ENCODE measurements around the gene ZNF536.

Gene ZNF536

GRCh38 chr19:30522341-30522740 lies 150.2 kb downstream of the ZNF536 start:
- Histone ChIP-seq H3K9me3 (no peaks in the 10 kb centered on the region), H3K36me3 (no peaks in the 10 kb centered on the region), H3K27me3 (no peaks in the 10 kb centered on the region), H3K4me1 (no peaks in the 10 kb centered on the region), H3K27ac (no peak overlapping the region), H3K4me3 (no peak overlapping the region)
- intact Hi-C loops (cut with DNase I; ENCODE audit: low total_unique reads) = no loop called here
- TF ChIP-seq, protein P1, sequence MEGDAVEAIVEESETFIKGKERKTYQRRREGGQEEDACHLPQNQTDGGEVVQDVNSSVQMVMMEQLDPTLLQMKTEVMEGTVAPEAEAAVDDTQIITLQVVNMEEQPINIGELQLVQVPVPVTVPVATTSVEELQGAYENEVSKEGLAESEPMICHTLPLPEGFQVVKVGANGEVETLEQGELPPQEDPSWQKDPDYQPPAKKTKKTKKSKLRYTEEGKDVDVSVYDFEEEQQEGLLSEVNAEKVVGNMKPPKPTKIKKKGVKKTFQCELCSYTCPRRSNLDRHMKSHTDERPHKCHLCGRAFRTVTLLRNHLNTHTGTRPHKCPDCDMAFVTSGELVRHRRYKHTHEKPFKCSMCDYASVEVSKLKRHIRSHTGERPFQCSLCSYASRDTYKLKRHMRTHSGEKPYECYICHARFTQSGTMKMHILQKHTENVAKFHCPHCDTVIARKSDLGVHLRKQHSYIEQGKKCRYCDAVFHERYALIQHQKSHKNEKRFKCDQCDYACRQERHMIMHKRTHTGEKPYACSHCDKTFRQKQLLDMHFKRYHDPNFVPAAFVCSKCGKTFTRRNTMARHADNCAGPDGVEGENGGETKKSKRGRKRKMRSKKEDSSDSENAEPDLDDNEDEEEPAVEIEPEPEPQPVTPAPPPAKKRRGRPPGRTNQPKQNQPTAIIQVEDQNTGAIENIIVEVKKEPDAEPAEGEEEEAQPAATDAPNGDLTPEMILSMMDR (IDR thresholded peaks at IDR 0.05) = no peak
- no peak for DNase-seq

- Histone ChIP-seq H3K9me3 (no peaks in the 10 kb centered on the region), H3K4me1 (no peaks in the 10 kb centered on the region), H3K27me3 (no peaks in the 10 kb centered on the region), H3K27ac (no peak overlapping the region), H3K4me3 (no peak overlapping the region), H3K36me3 (no peaks in the 10 kb centered on the region)
- intact Hi-C loops (cut with DNase I; ENCODE audit: low total_unique reads) = no loop called here
- DNase-seq = no peak
- TF ChIP-seq, protein P1 (IDR thresholded peaks at IDR 0.05) = no peak
Observed at GRCh38 chr19:30523791-30524190, 151.6 kb downstream of the ZNF536 start.

DNA sequence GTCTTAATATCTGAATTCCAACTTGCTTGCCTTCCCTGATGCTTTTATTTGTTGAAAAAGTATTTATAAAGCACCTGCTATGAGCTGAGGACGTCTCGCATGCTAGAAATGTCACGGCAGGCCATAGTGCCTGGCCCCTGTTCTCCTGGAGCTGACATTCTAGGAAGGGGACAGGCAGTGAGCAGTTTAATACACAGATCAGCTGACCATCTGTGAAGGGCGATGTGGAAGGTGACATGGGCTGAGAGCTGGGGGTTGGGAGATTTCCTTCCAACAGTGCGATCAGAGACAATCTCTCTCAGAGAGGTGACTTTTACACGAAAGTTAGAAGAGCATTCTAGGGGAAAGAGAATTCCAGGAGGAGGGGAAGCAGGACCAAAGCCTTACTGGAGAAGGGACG lies 153.2 kb downstream of the ZNF536 start:
- no peaks in the 10 kb centered on the region for H3K36me3 ChIP-seq
- TF ChIP-seq, protein P1 (IDR thresholded peaks at IDR 0.05) = no peak
- H3K27ac ChIP-seq = no peak overlapping the region
- H3K4me3 ChIP-seq = no peak overlapping the region
- no peaks in the 10 kb centered on the region for H3K9me3 ChIP-seq
- H3K27me3 ChIP-seq = no peaks in the 10 kb centered on the region
- no peak for DNase-seq
- H3K4me1 ChIP-seq = no peaks in the 10 kb centered on the region
- intact Hi-C loops (cut with DNase I; ENCODE audit: low total_unique reads) = no loop called here

GRCh38 chr19:30528919-30529318 lies 156.7 kb downstream of the ZNF536 start:
- no peak overlapping the region for H3K4me3 ChIP-seq
- intact Hi-C loops (cut with DNase I; ENCODE audit: low total_unique reads) = no loop called here
- H3K27ac ChIP-seq = no peak overlapping the region
- TF ChIP-seq, protein P1 (IDR thresholded peaks at IDR 0.05) = no peak
- H3K36me3 ChIP-seq = no peaks in the 10 kb centered on the region
- H3K4me1 ChIP-seq = no peaks in the 10 kb centered on the region
- H3K27me3 ChIP-seq = no peaks in the 10 kb centered on the region
- DNase-seq = no peak
- H3K9me3 ChIP-seq = no peaks in the 10 kb centered on the region

GRCh38 chr19:30529876-30530275 lies 157.7 kb downstream of the ZNF536 start:
- intact Hi-C loops (cut with DNase I; ENCODE audit: low total_unique reads) = no loop called here
- Histone ChIP-seq H3K27me3 (no peaks in the 10 kb centered on the region), H3K4me1 (no peaks in the 10 kb centered on the region), H3K4me3 (no peak overlapping the region), H3K36me3 (no peaks in the 10 kb centered on the region), H3K27ac (no peak overlapping the region), H3K9me3 (no peaks in the 10 kb centered on the region)
- TF ChIP-seq, protein P1 (IDR thresholded peaks at IDR 0.05) = no peak
- DNase-seq = no peak

GRCh38 chr19:30530751-30531150 lies 158.6 kb downstream of the ZNF536 start:
- Histone ChIP-seq H3K4me1 (no peaks in the 10 kb centered on the region), H3K4me3 (no peak overlapping the region), H3K9me3 (no peaks in the 10 kb centered on the region), H3K27me3 (no peaks in the 10 kb centered on the region), H3K27ac (no peak overlapping the region), H3K36me3 (no peaks in the 10 kb centered on the region)
- TF ChIP-seq, protein P1 (IDR thresholded peaks at IDR 0.05) = no peak
- DNase-seq = no peak
- intact Hi-C loops (cut with DNase I; ENCODE audit: low total_unique reads) = no loop called here

Data from tibial artery (tissue), 4 donors.